Gastroesophageal sphincter (tissue), 3 donors: ENCODE data around the gene SOST.

Experiments
- CTCF ChIP-seq, 4 experiments: fragments of 200-600 bp in 2 of 4; fragments of 450-650 bp in 2 of 4; sonication (generic) in 1 of 4; IDR thresholded peaks; one replicate each; pipeline ENCODE4 v1.5.1; 2017 to 2019; ENCODE audit warnings: antibody characterized with exemption in 4 of 4, mild to moderate bottlenecking in 2 of 4, moderate library complexity in 2 of 4
- EP300 ChIP-seq: sonication (generic); formaldehyde crosslinking; IDR thresholded peaks from one replicate; pipeline ENCODE4 v1.6.1; 2017; ENCODE audit warnings: antibody characterized with exemption, mild to moderate bottlenecking
- POLR2A ChIP-seq, 2 donors: fragments of 450-650 bp; IDR thresholded peaks; one replicate each; pipeline ENCODE4 v1.6.1; 2017; ENCODE audit warnings: antibody characterized with exemption in 2 of 2, mild to moderate bottlenecking in 2 of 2, moderate library complexity in 1 of 2
- POLR2AphosphoS5 ChIP-seq: sonication (generic); formaldehyde crosslinking; IDR thresholded peaks from one replicate; pipeline ENCODE4 v1.6.1; 2017; ENCODE audit warnings: antibody characterized with exemption

- no peak for TF ChIP-seq CTCF (IDR thresholded peaks at IDR 0.05)
- no peak for TF ChIP-seq EP300
- no peak for TF ChIP-seq POLR2A (IDR thresholded peaks at IDR 0.05)
- TF ChIP-seq POLR2AphosphoS5 = no peak
Observed at GRCh38 chr17:43745541-43745940, 13.1 kb downstream of the SOST start.
